A549 (cell line): ENCODE data around the gene MBNL1. TPM values are rescaled to one million over a fixed set of nuclear protein-coding genes. Genes with fewer than 3 reads are reported as not detected.

Experiments used
- ATAC-seq, 2 experiments: fragments of 200-7000 bp in 1 of 2; fragments of >200 bp in 1 of 2; cut with Nextera tagmentation in 1 of 2; cut with Tn5 transposase in 1 of 2; 3 replicates each; pipeline versions ENCODE4 v1.8.0 to v1.9.1; 2018 to 2020; ENCODE audit warnings: mild to moderate bottlenecking in 1 of 2, moderate library complexity in 1 of 2
- CTCF ChIA-PET: fragments of 300-600 bp; sonication (Branson Sonifier 250); formaldehyde crosslinking; extraction: SDS; loops from one replicate; lab custom pipeline; 2021; ENCODE audit warnings: antibody characterized with exemption, inconsistent platforms; lab: Yijun Ruan, JAX
- POLR2A ChIA-PET: fragments of 350-600 bp; formaldehyde crosslinking; extraction: SDS; loops from one replicate; lab custom pipeline; 2021; ENCODE audit warnings: antibody characterized with exemption, inconsistent platforms; lab: Yijun Ruan, JAX
- DNase-seq, 2 experiments: peaks; one replicate each; pipeline versions ENCODE4 v3.0.0 to v3.0.0-alpha.2; 2011 to 2016; ENCODE audit warnings: low read depth in 1 of 2, low spot score in 1 of 2
- FAIRE-seq: peaks from 2 replicates; lab custom pipeline; 2011; peaks lifted over from hg19 to GRCh38; lab: Jason Lieb, UNC
- H3K27ac ChIP-seq, 2 experiments: fragments of >200 bp; sonication (Bioruptor Twin); formaldehyde crosslinking; 3 replicates each; pipeline ENCODE4 v1.5.1; 2016 to 2017
- H3K4me1 ChIP-seq: fragments of >200 bp; sonication (Bioruptor Twin); formaldehyde crosslinking; 3 replicates; pipeline ENCODE4 v1.6.1; 2016
- H3K4me2 ChIP-seq: fragments of >200 bp; sonication (Bioruptor Twin); formaldehyde crosslinking; 3 replicates; pipeline ENCODE4 v1.6.1; 2016
- H3K4me3 ChIP-seq: fragments of >200 bp; sonication (Bioruptor Twin); formaldehyde crosslinking; 3 replicates; pipeline ENCODE4 v1.5.1; 2016
- H3K9me3 ChIP-seq: fragments of >200 bp; sonication (Bioruptor Twin); formaldehyde crosslinking; 3 replicates; pipeline ENCODE4 v1.6.1; 2016
- ATOH8 ChIP-seq: fragments of 250-450 bp; sonication (Bioruptor Pico); IDR thresholded peaks from 2 replicates; pipeline ENCODE4 v1.5.0; 2020; ENCODE audit warnings: low read depth, mild to moderate bottlenecking, moderate library complexity
- BHLHE40 ChIP-seq: IDR thresholded peaks from 2 replicates; pipeline ENCODE4 v1.6.1; 2012; ENCODE audit warnings: low read depth, low read length, inconsistent platforms
- CHD4 ChIP-seq: fragments of 200-600 bp; sonication (generic); IDR thresholded peaks from 2 replicates; pipeline ENCODE4 v1.6.1; 2016; ENCODE audit warnings: antibody characterized with exemption, mild to moderate bottlenecking, borderline replicate concordance
- E2F6 ChIP-seq: IDR thresholded peaks from 2 replicates; pipeline ENCODE4 v1.6.1; 2012; ENCODE audit warnings: low read depth, borderline replicate concordance
- EHF ChIP-seq: fragments of 250-450 bp; sonication (Bioruptor Pico); IDR thresholded peaks from 2 replicates; pipeline ENCODE4 v1.5.0; 2020; ENCODE audit warnings: mild to moderate bottlenecking
- EHMT2 ChIP-seq: fragments of 200-600 bp; sonication (generic); IDR thresholded peaks from 2 replicates; pipeline ENCODE4 v1.6.1; 2016; ENCODE audit warnings: antibody characterized with exemption, low read depth, mild to moderate bottlenecking, moderate library complexity
- ELK1 ChIP-seq: fragments of 150-350 bp; IDR thresholded peaks from 2 replicates; pipeline ENCODE4 v1.6.1; 2014; ENCODE audit warnings: low read depth, mild to moderate bottlenecking, low read length
- EP300 ChIP-seq, 2 experiments: fragments of >200 bp; sonication (Bioruptor Twin); formaldehyde crosslinking; IDR thresholded peaks; 2 replicates in 1 of 2; 3 replicates in 1 of 2; pipeline ENCODE4 v1.6.1; 2016 to 2017
- ESRRA ChIP-seq: fragments of 150-350 bp; IDR thresholded peaks from 2 replicates; pipeline ENCODE4 v1.6.1; 2014; ENCODE audit warnings: mild to moderate bottlenecking, low read length, borderline replicate concordance
- FOSB ChIP-seq: fragments of 250-450 bp; sonication (Bioruptor Pico); IDR thresholded peaks from 2 replicates; pipeline ENCODE4 v1.5.0; 2020; ENCODE audit warnings: mild to moderate bottlenecking, moderate library complexity
- HES2 ChIP-seq: fragments of >200 bp; sonication (Bioruptor Twin); formaldehyde crosslinking; IDR thresholded peaks from 2 replicates; pipeline ENCODE4 v1.6.1; 2016
- HEYL ChIP-seq: fragments of 250-450 bp; sonication (Bioruptor Pico); IDR thresholded peaks from 2 replicates; pipeline ENCODE4 v1.8.0; 2021; ENCODE audit warnings: mild to moderate bottlenecking, moderate library complexity
- HMGXB4 ChIP-seq: fragments of 250-450 bp; sonication (Bioruptor Pico); IDR thresholded peaks from 2 replicates; pipeline ENCODE4 v1.5.0; 2021; ENCODE audit warnings: mild to moderate bottlenecking, moderate library complexity, borderline replicate concordance
- HOXB13 ChIP-seq: fragments of 250-450 bp; sonication (Bioruptor Pico); IDR thresholded peaks from 2 replicates; pipeline ENCODE4 v1.5.0; 2020; ENCODE audit warnings: low read depth, mild to moderate bottlenecking, moderate library complexity
- HOXB5 ChIP-seq: fragments of 250-450 bp; sonication (Bioruptor Pico); IDR thresholded peaks from 2 replicates; pipeline ENCODE4 v1.5.0; 2020; ENCODE audit warnings: mild to moderate bottlenecking, moderate library complexity
- JUNB ChIP-seq: fragments of >200 bp; sonication (Bioruptor Twin); formaldehyde crosslinking; IDR thresholded peaks from 2 replicates; pipeline ENCODE4 v1.6.1; 2016
- KDM1A ChIP-seq: fragments of 200-600 bp; sonication (generic); IDR thresholded peaks from 2 replicates; pipeline ENCODE4 v1.6.1; 2016; ENCODE audit warnings: low read depth, mild to moderate bottlenecking
- KDM5A ChIP-seq: fragments of 200-600 bp; sonication (generic); IDR thresholded peaks from 2 replicates; pipeline ENCODE4 v1.6.1; 2016; ENCODE audit warnings: antibody characterized with exemption, mild to moderate bottlenecking
- MAX ChIP-seq: IDR thresholded peaks from 2 replicates; pipeline ENCODE4 v1.6.1; 2012
- MAZ ChIP-seq: fragments of 150-350 bp; IDR thresholded peaks from 2 replicates; pipeline ENCODE4 v1.6.1; 2014; ENCODE audit warnings: antibody characterized with exemption, low read depth, low read length, borderline replicate concordance
- NPAS2 ChIP-seq: fragments of 250-450 bp; sonication (Bioruptor Pico); IDR thresholded peaks from 2 replicates; pipeline ENCODE4 v1.8.0; 2022; ENCODE audit warnings: mild to moderate bottlenecking, moderate library complexity, borderline replicate concordance
- NR3C1 ChIP-seq: fragments of >200 bp; sonication (Bioruptor Twin); formaldehyde crosslinking; IDR thresholded peaks from 3 replicates; pipeline ENCODE4 v1.6.1; 2017
- POLR2AphosphoS2 ChIP-seq: conservative IDR thresholded peaks from 2 replicates; pipeline ENCODE4 v1.6.1; 2012; ENCODE audit warnings: low read length, improper control_type of control experiment, inconsistent platforms
- RARB ChIP-seq: fragments of 250-450 bp; sonication (Bioruptor Pico); IDR thresholded peaks from 2 replicates; pipeline ENCODE4 v1.8.0; 2021; ENCODE audit warnings: mild to moderate bottlenecking, moderate library complexity
- REST ChIP-seq: fragments of 200-600 bp; sonication (generic); IDR thresholded peaks from 2 replicates; pipeline ENCODE4 v1.6.1; 2016; ENCODE audit warnings: antibody characterized with exemption, mild to moderate bottlenecking, moderate library complexity
- SMC3 ChIP-seq: fragments of >200 bp; sonication (Bioruptor Twin); formaldehyde crosslinking; IDR thresholded peaks from 3 replicates; pipeline ENCODE4 v1.6.1; 2018; ENCODE audit warnings: inconsistent platforms
- TFCP2L1 ChIP-seq: fragments of 250-450 bp; sonication (Bioruptor Pico); IDR thresholded peaks from 2 replicates; pipeline ENCODE4 v1.5.0; 2021; ENCODE audit warnings: mild to moderate bottlenecking
- TP53 ChIP-seq: fragments of 250-450 bp; sonication (Bioruptor Pico); IDR thresholded peaks from 2 replicates; pipeline ENCODE4 v1.5.0; 2021; ENCODE audit warnings: mild to moderate bottlenecking, moderate library complexity
- ZC3H11A ChIP-seq: fragments of 450-650 bp; IDR thresholded peaks from 2 replicates; pipeline ENCODE4 v1.6.1; 2014; ENCODE audit warnings: antibody characterized with exemption, mild to moderate bottlenecking
- ZSCAN20 ChIP-seq: fragments of 250-450 bp; sonication (Bioruptor Pico); IDR thresholded peaks from 2 replicates; pipeline ENCODE4 v1.8.0; 2022; ENCODE audit warnings: mild to moderate bottlenecking, moderate library complexity
- WGBS: methylation state at CpG from one replicate; pipeline ENCODE4 v1.1.6; 2017; ENCODE audit errors: missing lambda C conversion rate; 5-methylcytosine and 5-hydroxymethylcytosine counted together
- polyA plus RNA-seq, 4 experiments: library from polyadenylated mRNA; depleted of rRNA in 3 of 4; stranded (reverse); fragments of >200 nt; fragmentation: RNase III in 1 of 4; extraction: RNeasy Plus Mini Kit Qiagen cat#74134 plus additional on column Dnase treatment in 1 of 4; gene quantifications; 2 replicates in 3 of 4; 3 replicates in 1 of 4; pipeline ENCODE4 v1.2.3, GENCODE V29; 2011 to 2017

Gene MBNL1
- polyA plus RNA-seq, 2 of the 4 experiments (the other 2 are of a cell fraction): 60.5 to 92.5 TPM

- 75% methylated on average over 4 of the region's 4 CpGs for WGBS
- H3K27ac ChIP-seq: no peak overlapping the region
- TF ChIP-seq JUNB (no peak), RARB (no peak), KDM1A (no peak), NR3C1 (no peak), SMC3 (no peak), TP53 (CRISPR knock-in tag) (no peak), HMGXB4 (CRISPR knock-in tag) (no peak), E2F6 (no peak), MAX (no peak), ESRRA (no peak), FOSB (CRISPR knock-in tag) (no peak), EHF (no peak), BHLHE40 (no peak), HES2 (no peak), ZC3H11A (no peak), EP300 (IDR thresholded peaks at IDR 0.05) (no peak), TFCP2L1 (no peak)
- TF ChIP-seq, all 56 proteins: peak for 0
- Histone ChIP-seq H3K4me3 (no peak overlapping the region), H3K9me3 (no peaks in the 10 kb centered on the region), H3K4me2 (no peak overlapping the region), H3K4me1 (peaks cover 74% of the 10 kb centered on the region)
- ChIA-PET POLR2A (no interaction called here), CTCF (no interaction called here)
- no peak; a peak in 1 of 6 replicates for ATAC-seq
- DNase-seq: no peak
- no peak for FAIRE-seq
Measured at GRCh38 chr3:152317956-152318355, 49.2 kb downstream of the MBNL1 start.

- peaks cover 75% of the 10 kb centered on the region for H3K4me1 ChIP-seq
- H3K4me2 ChIP-seq: no peak overlapping the region
- TF ChIP-seq POLR2AphosphoS2 (no peak), EHMT2 (no peak), HOXB13 (no peak), ELK1 (no peak), NPAS2 (CRISPR knock-in tag) (no peak), KDM5A (no peak), HEYL (CRISPR knock-in tag) (no peak), ATOH8 (CRISPR knock-in tag) (no peak), HES2 (no peak), JUNB (no peak), REST (no peak), HOXB5 (CRISPR knock-in tag) (no peak), MAZ (no peak), ZSCAN20 (CRISPR knock-in tag) (no peak), TFCP2L1 (no peak), TP53 (CRISPR knock-in tag) (no peak), CHD4 (no peak)
- ChIA-PET POLR2A (no interaction called here), CTCF (no interaction called here)
- DNase-seq: no peak
- FAIRE-seq: no peak
- no peak overlapping the region for H3K4me3 ChIP-seq
- H3K9me3 ChIP-seq: no peaks in the 10 kb centered on the region
- H3K27ac ChIP-seq: no peak overlapping the region
- ATAC-seq: no peak
Measured at GRCh38 chr3:152318512-152318911, 49.8 kb downstream of the MBNL1 start.
